Fibroblast of lung (primary cell): Measurements from ENCODE around the gene SLC22A4. TPM values are rescaled to one million over a fixed set of nuclear protein-coding genes. Genes with fewer than 3 reads are reported as not detected.

Experiments
- DNase-seq, 2 donors: peaks; one replicate each; pipeline versions ENCODE4 v3.0.0 to v3.0.0-alpha.2; 2010; ENCODE audit warnings: low read depth in 2 of 2
- H2AFZ ChIP-seq: 2 replicates; pipeline ENCODE4 v1.5.1; 2012; ENCODE audit warnings: low read length, control low read depth, inconsistent platforms
- H3K27ac ChIP-seq: 2 replicates; pipeline ENCODE4 v1.5.1; 2011; ENCODE audit warnings: low read length, control low read depth; ENCODE audit not compliant: insufficient read depth
- H3K27me3 ChIP-seq: 2 replicates; pipeline ENCODE4 v1.5.1; 2011; ENCODE audit warnings: mild to moderate bottlenecking, low read length; ENCODE audit not compliant: control insufficient read depth, insufficient read depth
- H3K36me3 ChIP-seq: 2 replicates; pipeline ENCODE4 v1.5.1; 2011; ENCODE audit warnings: low read length; ENCODE audit not compliant: control insufficient read depth, insufficient read depth
- H3K4me1 ChIP-seq: 2 replicates; pipeline ENCODE4 v1.5.1; 2011; ENCODE audit warnings: low read length; ENCODE audit not compliant: control insufficient read depth, insufficient read depth; ENCODE audit errors: extremely low read depth
- H3K4me2 ChIP-seq: 2 replicates; pipeline ENCODE4 v1.5.1; 2011; ENCODE audit warnings: low read length, control low read depth; ENCODE audit not compliant: insufficient read depth; ENCODE audit errors: extremely low read depth
- H3K4me3 ChIP-seq, 4 experiments: fragments of 200-600 bp in 1 of 4; sonication (generic) in 1 of 4; replicated peaks in 1 of 4; 2 replicates each; pipeline ENCODE4 v1.5.1; 2011 to 2016; ENCODE audit warnings: low read length in 4 of 4, low read depth in 3 of 4, mild to moderate bottlenecking in 3 of 4, control low read depth in 2 of 4, inconsistent platforms in 1 of 4, mixed read lengths in 1 of 4; ENCODE audit not compliant: insufficient read depth in 1 of 4; ENCODE audit errors: control extremely low read depth in 1 of 4
- H3K79me2 ChIP-seq: 2 replicates; pipeline ENCODE4 v1.5.1; 2012; ENCODE audit warnings: mild to moderate bottlenecking, low read length, inconsistent platforms; ENCODE audit not compliant: control insufficient read depth, insufficient read depth
- H3K9ac ChIP-seq: 2 replicates; pipeline ENCODE4 v1.5.1; 2011; ENCODE audit warnings: mild to moderate bottlenecking, low read length, control low read depth; ENCODE audit not compliant: insufficient read depth
- H3K9me3 ChIP-seq: 2 replicates; pipeline ENCODE4 v1.5.1; 2012; ENCODE audit warnings: low read depth, low read length; ENCODE audit not compliant: control insufficient read depth, insufficient read depth
- H4K20me1 ChIP-seq: 2 replicates; pipeline ENCODE4 v1.5.1; 2011; ENCODE audit warnings: low read length; ENCODE audit not compliant: control insufficient read depth, insufficient read depth; ENCODE audit errors: extremely low read depth
- CTCF ChIP-seq, 2 donors: IDR thresholded peaks in 1 of 2; conservative IDR thresholded peaks in 1 of 2; 1 replicate in 1 of 2; 2 replicates in 1 of 2; pipeline ENCODE4 v1.5.1; 2011 to 2012; ENCODE audit warnings: low read length in 2 of 2, control low read depth in 1 of 2, inconsistent platforms in 1 of 2, low read depth in 1 of 2, mild to moderate bottlenecking in 1 of 2
- EZH2 ChIP-seq: IDR thresholded peaks from 2 replicates; pipeline ENCODE4 v1.5.1; 2012; ENCODE audit warnings: low read length, control low read depth, mild to moderate bottlenecking; ENCODE audit errors: missing control alignments
- polyA plus RNA-seq, 2 donors: library from polyadenylated mRNA; depleted of rRNA in 1 of 2; stranded (reverse) in 1 of 2; unstranded in 1 of 2; fragments of >200 nt; gene quantifications; 2 replicates each; pipeline ENCODE4 v1.2.1, GENCODE V29; 2011 to 2012; ENCODE audit warnings: missing spikeins in 1 of 2
- total RNA-seq: library from RNA; depleted of rRNA; stranded (reverse); fragments of >200 nt; gene quantifications from 2 replicates; pipeline ENCODE4 v1.2.1, GENCODE V29; 2014

Gene SLC22A4
- total and polyA plus RNA-seq, 2 donors (not counting 1 experiment from before 2014, with no cell fraction given): 1.1 to 4.1 TPM

DNA sequence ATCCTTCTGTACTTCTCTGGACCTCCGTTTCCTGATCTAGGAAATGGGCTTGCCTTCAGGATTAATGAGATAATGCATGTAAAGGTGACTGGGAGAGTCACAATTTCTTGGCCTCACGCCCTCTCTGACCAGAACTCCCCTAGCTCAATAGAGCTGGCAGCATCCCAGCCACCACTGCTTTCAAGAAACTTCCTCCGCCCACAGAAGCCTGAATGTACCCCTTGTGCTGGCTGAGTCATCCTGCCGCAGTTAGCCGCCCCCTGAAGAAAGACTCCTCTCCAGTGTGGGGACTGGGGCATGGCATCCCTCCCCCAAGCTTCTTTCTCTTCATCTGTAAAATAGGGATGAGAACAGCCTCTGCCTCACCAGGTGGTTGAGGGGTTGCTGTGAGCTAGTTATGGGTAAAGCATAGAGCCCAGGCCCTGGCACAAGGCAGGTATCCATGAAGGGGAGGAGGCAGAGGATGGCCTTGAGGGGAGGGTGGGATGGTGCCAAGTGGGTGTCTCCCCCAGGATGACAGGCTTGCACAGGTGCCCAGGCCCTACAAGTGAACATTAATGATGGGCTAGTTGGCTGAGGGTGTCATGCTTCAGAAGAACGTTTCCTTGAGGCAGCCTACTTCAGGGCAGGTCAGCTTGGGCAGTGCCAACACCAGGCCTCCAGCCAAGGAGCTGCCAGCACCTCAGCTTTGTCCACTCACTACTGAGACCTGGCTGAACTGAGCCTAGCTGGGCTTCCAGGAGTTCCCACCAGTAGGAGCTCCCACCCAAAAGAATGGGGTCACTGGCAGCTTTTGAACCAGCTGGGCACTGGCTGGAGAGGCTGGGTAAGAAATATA is 33.3 kb upstream of the SLC22A4 start:
- Histone ChIP-seq H3K9ac (no peak overlapping the region), H3K4me1 (peaks cover 56% of the 10 kb centered on the region), H3K79me2 (peaks cover 12% of the 10 kb centered on the region), H3K4me3 (peak overlapping the region in 1 of 4 experiments; percentile 80), H3K4me2 (peak overlapping the region; percentile 59), H4K20me1 (no peaks in the 10 kb centered on the region), H3K27me3 (no peaks in the 10 kb centered on the region), H3K9me3 (no peaks in the 10 kb centered on the region), H2AFZ (no peak overlapping the region), H3K27ac (peak overlapping the region; percentile 99), H3K36me3 (no peaks in the 10 kb centered on the region)
- TF ChIP-seq EZH2 (no peak), CTCF (conservative IDR thresholded peaks at IDR 0.05 in 1 of 2, IDR thresholded peaks at IDR 0.05 in 1 of 2; ENCODE audit: low read depth in 1 of 2, low read length in 2 of 2) (no peak)
- DNase-seq: peak; percentile 88 to 98

GRCh38 chr5:132261881-132262845 is 32.0 kb upstream of the SLC22A4 start:
- no peaks in the 10 kb centered on the region for H4K20me1 ChIP-seq
- no peak overlapping the region for H2AFZ ChIP-seq
- peaks cover 61% of the 10 kb centered on the region for H3K4me1 ChIP-seq
- no peak for DNase-seq
- TF ChIP-seq EZH2 (no peak), CTCF (conservative IDR thresholded peaks at IDR 0.05 in 1 of 2, IDR thresholded peaks at IDR 0.05 in 1 of 2; ENCODE audit: low read depth in 1 of 2, low read length in 2 of 2) (no peak)
- no peaks in the 10 kb centered on the region for H3K9me3 ChIP-seq
- H3K27ac ChIP-seq: no peak overlapping the region
- H3K9ac ChIP-seq: no peak overlapping the region
- H3K4me3 ChIP-seq: no peak overlapping the region
- no peak overlapping the region for H3K4me2 ChIP-seq
- H3K27me3 ChIP-seq: no peaks in the 10 kb centered on the region
- H3K79me2 ChIP-seq: peaks cover 12% of the 10 kb centered on the region
- H3K36me3 ChIP-seq: peaks cover 6% of the 10 kb centered on the region
